Measurements from ENCODE around the gene CREBBP. TPM values are rescaled to one million over a fixed set of nuclear protein-coding genes. Genes with fewer than 3 reads are reported as not detected.

CREBBP gene
- total RNA-seq, 2 experiments from 2014 or later: 145 to 152 TPM

DNA sequence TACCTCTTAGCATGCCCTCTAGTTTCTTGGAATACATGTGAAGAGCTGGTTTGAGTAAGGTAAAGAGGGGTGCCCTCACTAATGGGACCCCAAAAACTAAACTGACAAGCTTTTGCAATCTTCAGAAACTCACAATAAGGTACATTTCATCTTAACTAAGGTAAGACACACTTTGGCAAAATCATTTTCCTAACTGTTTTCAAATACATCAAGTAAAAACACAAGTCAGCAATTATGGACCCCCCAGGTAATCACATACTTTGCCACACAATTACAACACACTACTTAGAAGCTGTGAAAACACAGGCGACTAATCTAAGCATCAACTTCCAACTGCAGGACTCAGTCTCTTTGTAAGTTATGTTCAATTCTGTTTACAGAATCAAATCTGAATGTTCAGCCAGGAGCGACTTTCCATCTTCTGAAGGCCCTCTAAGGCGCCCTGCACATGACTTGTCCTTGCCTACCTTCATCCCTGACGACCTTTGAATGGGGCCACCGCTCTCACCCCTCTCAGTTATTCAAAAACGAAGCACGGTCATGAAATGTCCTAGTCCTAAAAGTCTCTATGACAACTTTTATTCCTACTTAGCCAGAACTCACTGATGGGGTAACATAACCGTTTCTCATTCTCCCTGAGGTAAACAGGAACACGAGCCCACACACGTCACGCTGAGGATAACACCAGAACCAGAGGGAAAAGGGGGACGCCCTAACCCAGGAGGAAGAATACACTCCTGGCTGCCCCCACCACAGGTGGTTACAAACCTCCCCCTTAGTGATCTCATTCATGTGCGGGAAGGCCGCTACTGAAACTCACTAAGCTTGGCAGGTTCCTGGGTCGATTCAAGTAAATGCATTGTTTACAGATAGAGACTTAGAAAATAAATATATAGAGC lies 5.5 kb downstream of the CREBBP start:
- no peak for DNase-seq
- TF ChIP-seq, protein P1, sequence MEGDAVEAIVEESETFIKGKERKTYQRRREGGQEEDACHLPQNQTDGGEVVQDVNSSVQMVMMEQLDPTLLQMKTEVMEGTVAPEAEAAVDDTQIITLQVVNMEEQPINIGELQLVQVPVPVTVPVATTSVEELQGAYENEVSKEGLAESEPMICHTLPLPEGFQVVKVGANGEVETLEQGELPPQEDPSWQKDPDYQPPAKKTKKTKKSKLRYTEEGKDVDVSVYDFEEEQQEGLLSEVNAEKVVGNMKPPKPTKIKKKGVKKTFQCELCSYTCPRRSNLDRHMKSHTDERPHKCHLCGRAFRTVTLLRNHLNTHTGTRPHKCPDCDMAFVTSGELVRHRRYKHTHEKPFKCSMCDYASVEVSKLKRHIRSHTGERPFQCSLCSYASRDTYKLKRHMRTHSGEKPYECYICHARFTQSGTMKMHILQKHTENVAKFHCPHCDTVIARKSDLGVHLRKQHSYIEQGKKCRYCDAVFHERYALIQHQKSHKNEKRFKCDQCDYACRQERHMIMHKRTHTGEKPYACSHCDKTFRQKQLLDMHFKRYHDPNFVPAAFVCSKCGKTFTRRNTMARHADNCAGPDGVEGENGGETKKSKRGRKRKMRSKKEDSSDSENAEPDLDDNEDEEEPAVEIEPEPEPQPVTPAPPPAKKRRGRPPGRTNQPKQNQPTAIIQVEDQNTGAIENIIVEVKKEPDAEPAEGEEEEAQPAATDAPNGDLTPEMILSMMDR (IDR thresholded peaks at IDR 0.05): no peak
- Histone ChIP-seq H3K36me3 (ENCODE audit: insufficient read depth, low read length) (peaks cover 15% of the 10 kb centered on the region), H3K4me1 (ENCODE audit: insufficient read depth, low read length) (peaks cover 72% of the 10 kb centered on the region), H3K27ac (ENCODE audit: low read depth in 1 of 2, low read length in 2 of 2) (no peak overlapping the region), H3K9me3 (ENCODE audit: control insufficient read depth in 1 of 2, insufficient read depth in 1 of 2, low read length in 2 of 2) (no peaks in the 10 kb centered on the region), H3K4me3 (ENCODE audit: low read length) (no peak overlapping the region), H3K27me3 (ENCODE audit: control insufficient read depth in 1 of 2, insufficient read depth in 2 of 2, low read length in 2 of 2) (no peaks in the 10 kb centered on the region)
- ChIA-PET CTCF (no interaction called here), POLR2A (interaction anchor here (0.6 kb wide), 1 partner anchor 14 kb away, joined by 5 read pairs; no protein-coding TSS in a partner anchor)
- Mint-ChIP-seq H3K27me3 (no peaks in the 10 kb centered on the region), H3K4me3 (peak overlapping the region; percentile 56), H3K36me3 (ENCODE audit: low read depth) (peaks cover 43% of the 10 kb centered on the region), H3K9me3 (no peaks in the 10 kb centered on the region), H3K27ac (peak overlapping the region; percentile 37), H3K4me1 (ENCODE audit: low read depth) (peaks cover 93% of the 10 kb centered on the region)
- ATAC-seq (ENCODE audit: poor library complexity): no peak
- intact Hi-C loops (cut with DNase I, micrococcal nuclease): loop anchor here (5.0 kb wide), 4 partner anchors 48 to 93 kb away; no protein-coding TSS in a partner anchor

DNA sequence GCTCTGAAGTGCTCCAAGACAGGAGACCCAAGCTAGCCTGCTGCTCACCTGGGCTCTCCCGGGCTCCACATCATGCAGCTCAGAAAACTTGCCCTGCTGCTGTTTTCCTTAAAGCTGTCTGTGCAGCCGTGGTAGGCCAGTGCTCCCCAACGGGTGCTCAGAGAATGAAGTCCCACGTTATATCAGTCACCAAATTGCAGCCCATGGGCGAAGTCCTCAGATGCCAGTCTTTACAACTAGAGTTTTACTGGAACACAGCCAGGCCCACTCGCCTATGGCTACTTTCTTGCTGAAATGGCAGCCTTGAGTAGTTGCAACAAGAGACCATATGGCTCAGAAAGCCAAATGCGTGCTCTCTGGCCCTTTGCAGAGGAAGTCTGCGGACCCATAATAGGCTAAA lies 6.3 kb downstream of the CREBBP start:
- Mint-ChIP-seq H3K9me3 (no peaks in the 10 kb centered on the region), H3K4me3 (no peak overlapping the region), H3K4me1 (ENCODE audit: low read depth) (peaks cover 100% of the 10 kb centered on the region), H3K36me3 (ENCODE audit: low read depth) (peaks cover 47% of the 10 kb centered on the region), H3K27me3 (no peaks in the 10 kb centered on the region), H3K27ac (no peak overlapping the region)
- TF ChIP-seq, protein P1 (IDR thresholded peaks at IDR 0.05): no peak
- Histone ChIP-seq H3K27ac (ENCODE audit: low read depth in 1 of 2, low read length in 2 of 2) (no peak overlapping the region), H3K27me3 (ENCODE audit: control insufficient read depth in 1 of 2, insufficient read depth in 2 of 2, low read length in 2 of 2) (no peaks in the 10 kb centered on the region), H3K36me3 (ENCODE audit: insufficient read depth, low read length) (peaks cover 15% of the 10 kb centered on the region), H3K4me3 (ENCODE audit: low read length) (no peak overlapping the region), H3K4me1 (ENCODE audit: insufficient read depth, low read length) (peaks cover 70% of the 10 kb centered on the region), H3K9me3 (ENCODE audit: control insufficient read depth in 1 of 2, insufficient read depth in 1 of 2, low read length in 2 of 2) (no peaks in the 10 kb centered on the region)
- no peak for ATAC-seq (ENCODE audit: poor library complexity)
- ChIA-PET CTCF (no interaction called here), POLR2A (no interaction called here)
- intact Hi-C loops (cut with DNase I, micrococcal nuclease): loop anchor here (5.0 kb wide), 2 partner anchors 47 to 87 kb away; no protein-coding TSS in a partner anchor
- no peak for DNase-seq

DNA sequence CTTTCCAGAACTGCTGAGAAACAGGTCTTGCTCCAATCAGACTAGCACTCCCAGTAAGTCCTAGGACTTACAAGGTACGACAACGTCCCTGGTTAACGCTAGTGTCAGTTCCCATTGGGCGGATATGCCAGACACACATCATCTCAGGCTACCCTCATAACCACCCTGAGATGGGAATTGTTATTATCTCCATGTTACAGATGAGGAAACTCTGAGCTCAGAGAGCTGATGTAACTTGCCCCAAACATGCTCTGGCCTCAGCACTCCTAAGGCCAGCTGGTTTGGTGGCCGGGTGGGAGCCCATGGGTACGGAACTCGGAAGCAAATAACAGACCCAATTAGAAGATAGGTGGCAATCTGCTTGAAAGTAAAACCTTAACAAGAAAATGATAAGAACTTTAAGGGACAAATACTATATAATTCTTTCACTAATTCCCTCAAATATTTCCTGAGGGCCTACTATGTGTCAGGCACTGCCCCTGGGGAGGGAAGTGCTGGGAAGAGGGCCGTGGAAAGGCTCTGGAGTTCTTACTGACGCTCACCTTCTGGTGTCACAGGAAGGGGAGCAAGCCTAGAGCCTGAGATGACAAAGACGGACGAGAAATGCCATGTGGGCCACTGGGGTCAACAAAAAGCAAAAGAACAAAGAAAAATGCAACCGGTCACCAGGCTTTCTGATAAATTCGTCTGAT lies 6.9 kb downstream of the CREBBP start:
- Mint-ChIP-seq H3K27me3 (no peaks in the 10 kb centered on the region), H3K4me3 (peak overlapping the region; percentile 66), H3K36me3 (ENCODE audit: low read depth) (peaks cover 40% of the 10 kb centered on the region), H3K27ac (peak overlapping the region; percentile 25), H3K4me1 (ENCODE audit: low read depth) (peaks cover 100% of the 10 kb centered on the region), H3K9me3 (no peaks in the 10 kb centered on the region)
- ChIA-PET POLR2A (no interaction called here), CTCF (no interaction called here)
- ATAC-seq (ENCODE audit: poor library complexity) (no peak), DNase-seq (no peak)
- Histone ChIP-seq H3K9me3 (ENCODE audit: control insufficient read depth in 1 of 2, insufficient read depth in 1 of 2, low read length in 2 of 2) (no peaks in the 10 kb centered on the region), H3K36me3 (ENCODE audit: insufficient read depth, low read length) (peaks cover 15% of the 10 kb centered on the region), H3K4me1 (ENCODE audit: insufficient read depth, low read length) (peaks cover 73% of the 10 kb centered on the region), H3K4me3 (ENCODE audit: low read length) (no peak overlapping the region), H3K27me3 (ENCODE audit: control insufficient read depth in 1 of 2, insufficient read depth in 2 of 2, low read length in 2 of 2) (no peaks in the 10 kb centered on the region), H3K27ac (ENCODE audit: low read depth in 1 of 2, low read length in 2 of 2) (no peak overlapping the region)
- intact Hi-C loops (cut with DNase I, micrococcal nuclease): loop anchor here (5.0 kb wide), 2 partner anchors 46 to 86 kb away; no protein-coding TSS in a partner anchor
- TF ChIP-seq, protein P1 (IDR thresholded peaks at IDR 0.05): no peak

Data from CD4-positive, alpha-beta T cell (primary cell).